C1 segment of cervical spinal cord (tissue), 14 donors: ENCODE measurements around the gene ZC2HC1B.
"Not testable (repeated sequence)": the region's sequence is repeated elsewhere in the genome, so short reads cannot be mapped to it uniquely, and the experiment has no call there.

Experiments
- DNase-seq, 14 donors: peaks; one replicate each; lab custom pipeline; 2025; lab: John Stamatoyannopoulos, UW

ZC2HC1B gene

GRCh38 chr6:143868808-143869207 is 4.5 kb downstream of the ZC2HC1B start:
- DNase-seq = not testable (repeated sequence)

GRCh38 chr6:143871202-143871730 is 7.0 kb downstream of the ZC2HC1B start:
- DNase-seq = not testable (repeated sequence)

DNA sequence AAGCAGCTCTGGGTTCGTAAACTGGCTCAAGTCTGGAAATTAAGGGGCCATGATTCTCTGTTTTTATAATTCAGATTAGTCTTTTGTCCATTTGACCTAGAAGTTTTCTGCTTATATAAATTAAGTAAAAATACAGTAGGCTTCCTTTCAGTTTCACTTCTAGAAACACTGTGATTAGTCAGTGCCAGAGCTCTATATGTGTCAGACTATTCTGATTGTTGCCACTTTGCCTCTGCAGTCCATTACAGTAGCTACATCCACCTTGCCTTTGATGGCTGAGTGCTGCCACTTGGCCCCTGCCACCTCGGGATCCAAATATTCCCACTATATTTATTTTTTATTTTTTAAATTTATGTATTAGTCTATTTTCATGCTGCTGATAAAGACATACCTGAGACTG is 7.9 kb downstream of the ZC2HC1B start:
- no peak for DNase-seq

DNA sequence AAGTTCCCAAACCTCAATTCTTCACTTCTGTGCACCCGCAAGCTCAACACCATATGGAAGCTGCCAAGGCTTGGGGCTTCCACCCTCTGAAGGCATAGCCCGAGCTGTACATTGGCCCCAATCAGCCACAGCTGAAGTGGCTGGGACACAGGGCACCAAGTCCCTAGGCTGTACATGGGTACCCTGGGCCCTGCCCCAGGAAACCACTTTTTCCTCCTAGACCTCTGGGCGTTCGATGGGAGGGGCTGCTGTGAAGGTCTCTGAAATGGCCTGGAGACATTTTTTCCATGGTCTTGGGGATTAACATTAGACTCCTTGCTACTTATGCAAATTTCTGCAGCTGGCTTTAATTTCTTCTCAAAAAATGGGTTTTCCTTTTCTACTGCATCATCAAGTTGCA is 9.3 kb downstream of the ZC2HC1B start:
- not testable (repeated sequence) for DNase-seq

DNA sequence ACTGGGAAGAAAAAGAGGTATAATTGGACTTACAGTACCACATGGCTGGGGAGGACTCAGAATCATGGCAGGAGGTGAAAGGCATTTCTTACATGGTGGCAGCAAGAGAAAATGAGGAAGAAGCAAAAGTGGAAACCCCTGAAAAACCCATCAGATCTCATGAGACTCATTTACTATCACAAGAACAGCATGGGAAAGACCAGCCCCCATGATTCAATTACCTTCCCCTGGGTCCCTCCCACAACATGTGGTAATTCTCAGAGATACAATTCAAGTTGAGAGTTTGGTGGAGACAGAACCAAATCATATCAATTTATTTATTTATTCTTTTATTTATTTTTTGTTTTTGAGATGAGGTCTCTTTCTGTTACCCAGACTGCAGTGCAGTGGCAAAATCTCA is 10.2 kb downstream of the ZC2HC1B start:
- not testable (repeated sequence) for DNase-seq

- DNase-seq = no peak
Measured at GRCh38 chr6:143877584-143878271, 13.5 kb downstream of the ZC2HC1B start.

- DNase-seq = no peak
Measured at GRCh38 chr6:143878272-143878760, 14.0 kb downstream of the ZC2HC1B start.

- DNase-seq = no peak
Measured at GRCh38 chr6:143880412-143880811, 16.1 kb downstream of the ZC2HC1B start.

- no peak for DNase-seq
Measured at GRCh38 chr6:143882401-143882930, 18.2 kb downstream of the ZC2HC1B start.

- DNase-seq = no peak
Measured at GRCh38 chr6:143884216-143884900, 20.1 kb downstream of the ZC2HC1B start.

DNA sequence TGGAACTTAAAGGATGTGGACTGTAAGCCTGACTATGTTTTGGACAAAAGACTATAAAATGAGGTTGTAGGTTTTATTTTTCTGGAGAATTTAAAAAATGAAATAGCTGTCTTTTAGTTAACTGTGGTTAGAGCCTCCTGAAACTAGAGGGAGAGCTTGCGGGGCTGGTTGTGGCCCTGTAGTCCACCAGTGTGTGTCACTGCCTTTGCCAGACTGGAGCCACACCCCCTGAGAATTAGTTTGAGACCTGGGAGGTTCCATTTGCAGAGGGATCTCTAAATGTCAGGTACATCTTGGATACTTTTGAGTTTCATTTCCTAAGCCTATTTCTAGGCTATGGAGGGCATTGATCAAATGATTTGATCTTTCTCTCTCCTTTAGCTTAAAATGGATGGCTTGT is 20.8 kb downstream of the ZC2HC1B start:
- no peak for DNase-seq

- DNase-seq = no peak
Measured at GRCh38 chr6:143894655-143895054, 30.4 kb downstream of the ZC2HC1B start.

DNA sequence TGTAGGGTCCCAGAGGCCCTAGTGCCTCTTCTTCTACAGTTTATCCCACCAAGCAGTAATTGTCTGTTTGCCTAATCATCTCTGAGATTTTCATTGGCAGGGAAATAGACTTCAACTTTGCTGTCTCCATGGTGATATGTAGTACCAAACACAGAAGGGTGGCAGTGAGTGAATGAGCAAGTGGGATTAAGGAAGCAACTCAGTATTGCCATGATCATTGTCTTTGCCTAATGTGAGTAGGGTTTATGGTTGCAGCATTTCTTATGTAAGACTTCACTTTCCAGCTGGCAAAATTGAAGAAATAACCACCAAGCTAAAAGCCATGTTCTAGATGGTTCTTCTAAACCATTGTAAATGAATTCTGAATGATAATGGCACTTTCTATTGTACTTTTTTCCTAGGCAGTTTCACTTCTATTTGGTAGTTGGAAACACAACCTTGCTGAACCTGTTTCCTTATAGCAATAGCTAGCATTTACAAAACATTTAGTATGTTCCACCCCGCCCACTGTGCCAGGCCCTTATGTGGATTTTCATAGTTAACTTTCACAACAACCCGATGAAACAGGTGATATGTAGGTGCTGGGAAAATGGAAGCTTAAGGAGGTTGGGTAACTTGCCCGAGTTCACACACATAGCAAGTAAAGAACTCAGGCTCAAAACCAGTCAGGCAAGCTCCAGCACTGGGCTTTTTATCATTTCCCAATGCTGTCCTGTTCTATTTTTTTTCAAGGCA is 32.0 kb downstream of the ZC2HC1B start:
- DNase-seq = no peak

GRCh38 chr6:143900358-143900757 is 36.1 kb downstream of the ZC2HC1B start:
- DNase-seq = no peak

GRCh38 chr6:143901885-143902750 is 37.8 kb downstream of the ZC2HC1B start:
- peak in 1 of 14 donors; percentile 1 for DNase-seq

DNA sequence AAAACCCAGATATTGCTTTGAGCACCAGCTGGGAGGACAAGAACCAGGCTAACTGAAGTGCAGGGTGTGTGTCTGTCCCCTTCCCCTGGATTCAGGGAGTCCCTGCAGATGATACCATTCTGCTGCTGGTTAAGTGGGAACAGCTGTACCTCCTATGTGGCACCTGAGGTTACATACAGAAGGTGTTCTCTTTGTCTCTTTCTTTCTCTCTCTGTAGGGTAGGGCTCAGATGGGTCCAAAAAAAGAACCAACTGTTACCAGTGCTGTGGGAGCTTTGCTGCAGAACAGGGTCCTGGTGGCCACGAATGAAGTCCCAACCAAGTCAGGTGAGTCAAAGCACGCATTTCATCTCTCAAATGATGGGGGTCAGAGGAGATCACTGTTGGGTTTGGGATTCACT is 38.6 kb downstream of the ZC2HC1B start:
- no peak for DNase-seq

DNA sequence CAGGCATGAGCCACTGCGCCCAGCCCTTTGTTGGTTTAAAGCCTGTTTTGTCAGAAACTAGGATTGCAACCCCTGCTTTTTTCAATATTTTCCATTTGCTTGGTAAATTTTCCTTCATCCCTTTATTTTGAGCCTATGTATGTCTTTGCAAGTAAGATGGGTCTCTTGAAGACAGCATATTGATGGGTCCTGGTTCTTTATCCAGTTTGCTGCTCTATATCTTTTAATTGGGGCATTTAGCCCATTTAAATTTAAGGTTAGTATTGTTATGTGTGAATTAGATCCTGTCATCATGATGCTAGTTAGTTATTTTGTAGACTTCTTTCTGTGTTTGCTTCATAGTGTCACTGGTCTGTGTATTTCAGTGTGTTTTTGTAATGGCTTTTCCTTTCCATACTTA is 46.8 kb downstream of the ZC2HC1B start:
- no peak for DNase-seq

- no peak for DNase-seq
Measured at GRCh38 chr6:143912671-143913070, 48.4 kb downstream of the ZC2HC1B start.

GRCh38 chr6:143917026-143917425 is 52.8 kb downstream of the ZC2HC1B start:
- not testable (repeated sequence) for DNase-seq

GRCh38 chr6:143928853-143929252 is 64.6 kb downstream of the ZC2HC1B start:
- DNase-seq = no peak

DNA sequence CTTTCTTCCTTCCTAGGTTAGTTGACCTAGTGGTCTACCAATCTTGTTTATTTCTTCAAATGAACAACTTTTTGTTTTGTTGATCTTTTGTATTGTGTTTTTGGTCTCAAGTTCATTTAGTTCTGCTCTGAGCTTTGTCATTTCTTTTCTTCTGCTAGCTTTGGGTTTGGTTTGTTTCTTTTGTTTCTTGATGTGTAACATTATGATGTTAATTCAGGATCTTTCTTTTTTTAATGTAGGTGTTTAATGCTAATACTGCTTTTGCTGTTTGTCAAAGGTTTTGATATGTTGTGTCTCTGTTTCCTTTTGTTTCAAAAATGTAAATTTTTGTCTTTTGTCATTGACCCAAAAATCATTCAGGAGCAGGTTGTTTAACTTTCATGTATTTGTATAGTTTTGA is 65.7 kb downstream of the ZC2HC1B start:
- DNase-seq = no peak
